HCT116 (cell line): ENCODE measurements around the gene ADAMTS6. TPM values are rescaled to one million over a fixed set of nuclear protein-coding genes. Genes with fewer than 3 reads are reported as not detected.

Experiments
- ATAC-seq: fragments of 200-7000 bp; cut with Tn5 transposase; 2 replicates; pipeline ENCODE4 v1.9.1; 2020; ENCODE audit warnings: mild to moderate bottlenecking, moderate library complexity
- BruUV-seq: library from RNA; stranded (reverse); fragments of 400-500 nt; replicated peaks from 2 replicates; lab custom pipeline; 2021; lab: Mats Ljungman, UMichigan
- CTCF ChIA-PET: fragments of 300-600 bp; sonication (Branson Sonifier 250); formaldehyde crosslinking; loops from one replicate; lab custom pipeline; 2021; ENCODE audit warnings: antibody characterized with exemption; lab: Charles Lee
- POLR2A ChIA-PET: fragments of 300-600, 350-600 bp; sonication (Branson Sonifier 250); formaldehyde crosslinking; loops from one replicate; lab custom pipeline; 2021; ENCODE audit warnings: antibody characterized with exemption; lab: Charles Lee
- RAD21 ChIA-PET, 2 experiments: fragments of 300-600 bp; sonication (Branson Sonifier 250); formaldehyde crosslinking; loops; one replicate each; lab custom pipeline; 2023; ENCODE audit warnings: low total read pairs in 2 of 2; ENCODE audit not compliant: uncharacterized antibody in 2 of 2, unreplicated experiment in 2 of 2, low non-redundant PET in 1 of 2; lab: Charles Lee
- DNase-seq: peaks from one replicate; pipeline ENCODE4 v3.0.0-alpha.2; 2010; ENCODE audit warnings: low read depth, low spot score
- H2AFZ ChIP-seq: fragments of 200-600 bp; shearing (Covaris generic), sonication (generic); 2 replicates; pipeline ENCODE4 v1.6.1; 2017; ENCODE audit warnings: low read depth, mixed run types, mixed read lengths, antibody characterized with exemption, low read length; ENCODE audit not compliant: poor library complexity, severe bottlenecking
- H3K27ac ChIP-seq: 2 replicates; pipeline ENCODE4 v1.5.1; 2012; ENCODE audit warnings: low read depth, low read length
- H3K27me3 ChIP-seq: fragments of 200-600 bp; sonication (generic); 2 replicates; pipeline ENCODE4 v1.6.1; 2016; ENCODE audit warnings: mixed run types, low read length, mixed read lengths; ENCODE audit not compliant: insufficient read depth
- H3K36me3 ChIP-seq, 2 experiments: fragments of 200-500 bp in 1 of 2; fragments of 200-600 bp in 1 of 2; sonication (Bioruptor generic) in 1 of 2; sonication (generic) in 1 of 2; 2 replicates each; pipeline versions ENCODE4 v1.5.1 to v1.6.1; 2014 to 2016; ENCODE audit warnings: low read length in 2 of 2, inconsistent platforms in 1 of 2, mixed read lengths in 1 of 2, mixed run types in 1 of 2; ENCODE audit not compliant: insufficient read depth in 2 of 2, control insufficient read depth in 1 of 2
- H3K4me1 ChIP-seq, 2 experiments: fragments of 200-600 bp in 1 of 2; sonication (generic) in 1 of 2; 2 replicates each; pipeline versions ENCODE4 v1.5.1 to v1.6.1; 2012 to 2017; ENCODE audit warnings: low read length in 2 of 2, inconsistent platforms in 1 of 2, mild to moderate bottlenecking in 1 of 2, mixed read lengths in 1 of 2, mixed run types in 1 of 2, moderate library complexity in 1 of 2; ENCODE audit not compliant: insufficient read depth in 2 of 2, control insufficient read depth in 1 of 2
- H3K4me2 ChIP-seq: fragments of 200-600 bp; sonication (generic); 2 replicates; pipeline ENCODE4 v1.6.1; 2017; ENCODE audit warnings: mixed run types, low read length, mixed read lengths
- H3K4me3 ChIP-seq, 2 experiments: fragments of 200-600 bp in 1 of 2; sonication (generic) in 1 of 2; replicated peaks in 1 of 2; 2 replicates each; pipeline ENCODE4 v1.5.1; 2011 to 2016; ENCODE audit warnings: low read length in 2 of 2, control low read depth in 1 of 2, low read depth in 1 of 2, mild to moderate bottlenecking in 1 of 2, mixed read lengths in 1 of 2, mixed run types in 1 of 2
- H3K79me2 ChIP-seq: fragments of 200-600 bp; sonication (generic); 2 replicates; pipeline ENCODE4 v1.6.1; 2017; ENCODE audit warnings: mild to moderate bottlenecking, mixed run types, low read length, moderate library complexity, mixed read lengths; ENCODE audit not compliant: insufficient read depth
- H3K9ac ChIP-seq: fragments of 200-600 bp; sonication (generic); 2 replicates; pipeline ENCODE4 v1.6.1; 2016; ENCODE audit warnings: low read length, mixed read lengths
- H3K9me2 ChIP-seq: fragments of 200-600 bp; sonication (generic), shearing (Covaris generic); 2 replicates; pipeline ENCODE4 v1.6.1; 2017; ENCODE audit warnings: mixed run types, mild to moderate bottlenecking, moderate library complexity; ENCODE audit not compliant: insufficient read depth
- H3K9me3 ChIP-seq, 2 experiments: fragments of 200-500 bp in 1 of 2; fragments of 200-600 bp in 1 of 2; sonication (Bioruptor generic) in 1 of 2; sonication (generic) in 1 of 2; 2 replicates each; pipeline ENCODE4 v1.6.1; 2014 to 2017; ENCODE audit warnings: low read length in 2 of 2, mixed read lengths in 2 of 2, inconsistent platforms in 1 of 2, low read depth in 1 of 2, mild to moderate bottlenecking in 1 of 2, mixed run types in 1 of 2, moderate library complexity in 1 of 2; ENCODE audit not compliant: control insufficient read depth in 1 of 2, insufficient read depth in 1 of 2
- H4K20me1 ChIP-seq: fragments of 200-600 bp; sonication (generic), shearing (Covaris generic); 2 replicates; pipeline ENCODE4 v1.6.1; 2017; ENCODE audit warnings: mixed run types, mild to moderate bottlenecking, moderate library complexity; ENCODE audit not compliant: insufficient read depth
- CEBPB ChIP-seq: IDR thresholded peaks from 2 replicates; pipeline ENCODE4 v1.6.1; 2012; ENCODE audit warnings: low read depth
- CTCF ChIP-seq, 3 experiments: fragments of 200-600 bp in 1 of 3; sonication (generic) in 1 of 3; IDR thresholded peaks in 2 of 3; conservative IDR thresholded peaks in 1 of 3; 2 replicates each; pipeline ENCODE4 v1.5.1; 2012 to 2017; ENCODE audit warnings: low read depth in 2 of 3, low read length in 2 of 3, antibody characterized with exemption in 1 of 3, borderline replicate concordance in 1 of 3, control low read depth in 1 of 3, mild to moderate bottlenecking in 1 of 3, mixed read lengths in 1 of 3, mixed run types in 1 of 3, moderate library complexity in 1 of 3; ENCODE audit not compliant: insufficient read depth in 1 of 3
- EGR1 ChIP-seq: IDR thresholded peaks from 2 replicates; pipeline ENCODE4 v1.6.1; 2012; ENCODE audit warnings: low read depth
- EZH2 ChIP-seq: fragments of 200-600 bp; sonication (generic); IDR thresholded peaks from 2 replicates; pipeline ENCODE4 v1.6.1; 2017; ENCODE audit warnings: antibody characterized with exemption, mixed run types
- JUND ChIP-seq: IDR thresholded peaks from 2 replicates; pipeline ENCODE4 v1.6.1; 2012
- MAX ChIP-seq: IDR thresholded peaks from 2 replicates; pipeline ENCODE4 v1.6.1; 2012
- POLR2AphosphoS5 ChIP-seq: IDR thresholded peaks from 2 replicates; pipeline ENCODE4 v1.6.1; 2011; ENCODE audit warnings: mild to moderate bottlenecking, low read depth, low read length, moderate library complexity
- SIN3A ChIP-seq: IDR thresholded peaks from 2 replicates; pipeline ENCODE4 v1.6.1; 2012; ENCODE audit warnings: low read depth
- SRF ChIP-seq: IDR thresholded peaks from 2 replicates; pipeline ENCODE4 v1.6.1; 2012; ENCODE audit warnings: low read depth
- TCF7L2 ChIP-seq: IDR thresholded peaks from 2 replicates; pipeline ENCODE4 v1.7.0; 2011; ENCODE audit warnings: borderline replicate concordance, inconsistent platforms; ENCODE audit not compliant: insufficient read depth, insufficient read length; ENCODE audit errors: extremely low read depth
- YY1 ChIP-seq: IDR thresholded peaks from 2 replicates; pipeline ENCODE4 v1.6.1; 2011; ENCODE audit warnings: low read length, low read depth, moderate library complexity, mild to moderate bottlenecking; ENCODE audit not compliant: insufficient replicate concordance; ENCODE audit errors: extremely low read depth
- ZBTB33 ChIP-seq: IDR thresholded peaks from 2 replicates; pipeline ENCODE4 v1.6.1; 2011; ENCODE audit warnings: mild to moderate bottlenecking, low read length, moderate library complexity; ENCODE audit not compliant: insufficient replicate concordance; ENCODE audit errors: extremely low read depth
- intact Hi-C: fragments of 100-400 bp; cut with micrococcal nuclease; formaldehyde crosslinking; loops from 2 replicates; pipeline ENCODE4 v1.10.0; 2022
- total RNA-seq: library from RNA; stranded (reverse); gene quantifications from one replicate; pipeline ENCODE4 v1.2.1, GENCODE V29; 2021; ENCODE audit not compliant: unreplicated experiment

Gene ADAMTS6
- total RNA-seq, 1 experiment from 2014 or later = 0.93 TPM

- ChIA-PET POLR2A (no interaction called here), RAD21 (no interaction called here), CTCF (no interaction called here)
- Histone ChIP-seq H3K36me3 (no peaks in the 10 kb centered on the region), H3K4me1 (no peaks in the 10 kb centered on the region), H3K79me2 (no peaks in the 10 kb centered on the region), H4K20me1 (no peaks in the 10 kb centered on the region), H3K9me2 (no peaks in the 10 kb centered on the region), H3K9me3 (no peaks in the 10 kb centered on the region), H3K4me3 (no peak overlapping the region), H3K4me2 (no peak overlapping the region), H2AFZ (no peak overlapping the region), H3K9ac (no peak overlapping the region), H3K27ac (no peak overlapping the region), H3K27me3 (no peaks in the 10 kb centered on the region)
- ATAC-seq = no peak; the same call in 1 of the 2 replicates
- no peak for DNase-seq
- TF ChIP-seq POLR2AphosphoS5 (no peak), EGR1 (no peak), ZBTB33 (no peak), JUND (no peak), SIN3A (no peak), CTCF (IDR thresholded peaks at IDR 0.05 in 2 of 3, conservative IDR thresholded peaks at IDR 0.05 in 1 of 3; ENCODE audit: borderline replicate concordance in 1 of 3, insufficient read depth in 1 of 3, low read depth in 2 of 3, low read length in 2 of 3) (no peak), SRF (no peak), TCF7L2 (no peak), YY1 (no peak), MAX (no peak), EZH2 (no peak), CEBPB (no peak)
- no TSS peak for BruUV-seq
- intact Hi-C loops = no loop called here
Measured at GRCh38 chr5:65198456-65199120, 283.1 kb downstream of the ADAMTS6 start.
